ENCODE data around the gene NDUFB4. TPM values are rescaled to one million over a fixed set of nuclear protein-coding genes. Genes with fewer than 3 reads are reported as not detected.

Gene NDUFB4
- total RNA-seq: 39.8 and 46.3 TPM in 2 replicates

DNA sequence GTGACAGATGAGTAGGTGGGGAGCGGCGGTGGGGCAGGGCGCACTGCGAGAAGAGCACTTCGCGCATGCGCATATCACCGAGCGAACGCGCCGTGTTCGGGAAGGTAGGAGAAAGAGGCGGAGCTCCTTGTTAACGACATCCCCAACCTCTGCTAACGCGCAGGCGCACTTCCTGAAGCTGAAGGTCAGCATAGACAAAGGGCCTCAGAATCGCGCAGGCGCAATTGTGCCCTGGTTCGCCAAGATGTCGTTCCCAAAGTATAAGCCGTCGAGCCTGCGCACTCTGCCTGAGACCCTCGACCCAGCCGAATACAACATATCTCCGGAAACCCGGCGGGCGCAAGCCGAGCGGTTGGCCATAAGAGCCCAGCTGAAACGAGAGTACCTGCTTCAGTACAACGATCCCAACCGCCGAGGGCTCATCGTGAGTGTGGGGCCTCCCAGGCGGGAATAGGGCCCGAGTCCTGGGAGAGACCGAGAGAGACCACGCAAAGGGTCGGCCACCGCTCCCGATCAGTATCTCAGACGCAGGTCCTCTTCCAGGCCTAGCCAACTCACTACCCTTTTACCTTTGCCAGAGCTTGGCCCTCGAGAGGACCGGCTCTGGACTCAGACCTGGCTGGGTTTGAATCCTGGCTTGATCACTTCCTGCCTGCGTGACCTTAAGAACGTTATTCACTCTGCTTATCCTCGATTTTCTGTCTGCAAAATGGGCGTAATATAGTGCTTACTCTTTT is at the start of gene NDUFB4:
Gene NDUFB4 (plus strand): TSS at position 221 of the 737 bp plus-strand sequence. CDS start 24 bp downstream, at position 245.

Other genes with a start within 250 kb of the NDUFB4 start
- 13.7 and 22.4 TPM in 2 replicates for gene LRRC58, start 247.0 kb upstream of the NDUFB4 start, total RNA-seq
- gene FSTL1, start 145.3 kb upstream of the NDUFB4 start, total RNA-seq: 985 and 1,689 TPM in 2 replicates
- 0.65 TPM in 1 of 2 replicates, not detected in the other for gene HGD, start 85.9 kb downstream of the NDUFB4 start, total RNA-seq
- 5.5 and 14.4 TPM in 2 replicates for gene RABL3, start 146.2 kb downstream of the NDUFB4 start, total RNA-seq
- 8.2 and 10.3 TPM in 2 replicates for gene GTF2E1, start 146.4 kb downstream of the NDUFB4 start, total RNA-seq

Data from placental epithelial cell (primary cell).